Activated CD4-positive, alpha-beta T cell treated with anti-CD3 and anti-CD28 coated beads, Interleukin-2, amount 10 ng/mL, durations not matched to agents 7 days and 5 days (primary cell): Measurements from ENCODE around the gene MAP3K9. TPM values are rescaled to one million over a fixed set of nuclear protein-coding genes. Genes with fewer than 3 reads are reported as not detected.
A peak's percentile ranks its signal among the peaks of the same experiment; 100 is the strongest.

Experiments used
- CTCF ChIA-PET: fragments of 350-600 bp; sonication (Branson Sonifier 250); formaldehyde crosslinking; loops from one replicate; lab custom pipeline; 2021; ENCODE audit warnings: antibody characterized with exemption; lab: Charles Lee
- POLR2A ChIA-PET: fragments of 350-600 bp; sonication (Branson Sonifier 250); formaldehyde crosslinking; loops from one replicate; lab custom pipeline; 2021; ENCODE audit warnings: antibody characterized with exemption; lab: Charles Lee
- DNase-seq: peaks from one replicate; pipeline ENCODE4 v3.0.0-alpha.2; 2020
- H3K27ac Mint-ChIP-seq: one replicate; pipeline ENCODE4 v1.8.0; 2021; ENCODE audit warnings: mild to moderate bottlenecking, moderate library complexity, mixed read lengths
- H3K27me3 Mint-ChIP-seq: one replicate; pipeline ENCODE4 v1.8.0; 2021; ENCODE audit warnings: mixed read lengths
- H3K36me3 Mint-ChIP-seq: one replicate; pipeline ENCODE4 v1.8.0; 2021; ENCODE audit warnings: low read depth, mixed read lengths
- H3K4me1 Mint-ChIP-seq: one replicate; pipeline ENCODE4 v1.8.0; 2021; ENCODE audit warnings: mixed read lengths
- H3K4me3 Mint-ChIP-seq: one replicate; pipeline ENCODE4 v1.8.0; 2021; ENCODE audit warnings: mild to moderate bottlenecking, moderate library complexity, mixed read lengths
- H3K9me3 Mint-ChIP-seq: one replicate; pipeline ENCODE4 v1.8.0; 2021; ENCODE audit warnings: mixed read lengths
- total RNA-seq, 2 experiments: library from RNA; stranded (reverse); gene quantifications; one replicate each; pipeline ENCODE4 v1.2.3, GENCODE V29; 2021

The MAP3K9 gene
- total RNA-seq, 2 experiments from 2014 or later, result 4.8 TPM

GRCh38 chr14:70724944-70725343 is 84.4 kb downstream of the MAP3K9 start:
- ChIA-PET POLR2A (interaction anchor here (0.5 kb wide), 1 partner anchor 182 kb away, joined by 3 read pairs; the partner anchor contains the start of gene PCNX1), CTCF (no interaction called here)
- no peak overlapping the region for H3K27ac Mint-ChIP-seq
- DNase-seq, result no peak
- no peaks in the 10 kb centered on the region for H3K9me3 Mint-ChIP-seq
- H3K27me3 Mint-ChIP-seq, result no peaks in the 10 kb centered on the region
- H3K4me1 Mint-ChIP-seq, result no peaks in the 10 kb centered on the region
- no peak overlapping the region for H3K4me3 Mint-ChIP-seq
- no peaks in the 10 kb centered on the region for H3K36me3 Mint-ChIP-seq

DNA sequence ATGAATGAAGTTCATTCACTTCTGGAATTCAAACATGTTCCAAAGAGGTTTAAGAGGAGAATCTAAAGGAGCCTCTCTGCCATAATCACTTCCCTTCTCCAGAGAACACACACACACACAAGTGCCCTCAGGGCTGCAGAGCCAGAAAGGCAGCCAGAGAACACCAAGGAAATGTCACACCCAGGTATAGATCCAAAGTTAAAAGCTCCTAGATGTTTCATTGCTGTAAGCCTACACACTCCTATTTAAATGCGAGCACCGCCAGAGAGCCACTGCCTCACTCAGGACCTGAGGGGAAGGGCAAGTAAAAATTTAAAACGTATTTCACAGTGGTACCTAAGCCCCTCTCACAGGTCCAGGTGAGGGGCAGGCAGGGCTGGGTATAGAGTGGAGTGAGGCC is 85.2 kb downstream of the MAP3K9 start:
- no peaks in the 10 kb centered on the region for H3K27me3 Mint-ChIP-seq
- H3K9me3 Mint-ChIP-seq, result no peaks in the 10 kb centered on the region
- ChIA-PET CTCF (interaction anchor here (0.6 to 1.9 kb wide), 3 partner anchors 9 to 31 kb away, joined by 4 to 9 read pairs (median 4); no protein-coding TSS in a partner anchor), POLR2A (no interaction called here)
- H3K4me3 Mint-ChIP-seq, result no peak overlapping the region
- no peak for DNase-seq
- H3K36me3 Mint-ChIP-seq, result no peaks in the 10 kb centered on the region
- H3K27ac Mint-ChIP-seq, result no peak overlapping the region
- H3K4me1 Mint-ChIP-seq, result no peaks in the 10 kb centered on the region

DNA sequence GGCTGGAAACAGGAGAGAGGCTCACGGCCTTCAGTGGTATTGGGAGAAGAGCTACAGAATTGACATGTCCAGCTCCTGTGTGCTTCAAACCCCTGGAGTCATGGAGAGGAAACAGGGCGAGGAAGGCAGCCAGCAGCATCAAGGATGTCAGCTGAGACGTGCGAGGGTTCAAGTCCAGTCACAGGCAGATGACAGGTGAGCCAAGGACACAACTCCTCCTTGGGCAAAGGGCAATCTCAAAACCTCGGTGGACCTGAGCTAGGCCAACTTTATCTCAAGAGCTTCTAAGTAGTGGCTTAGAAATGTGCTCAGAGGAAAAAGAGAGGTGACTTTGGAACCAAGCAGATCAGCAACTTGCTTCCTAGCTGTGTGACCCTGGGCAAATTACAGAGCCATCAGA is 86.0 kb downstream of the MAP3K9 start:
- no peak for DNase-seq
- CTCF ChIA-PET, result interaction anchor here (0.6 to 1.9 kb wide), 3 partner anchors 9 to 31 kb away, joined by 4 to 9 read pairs (median 4); no protein-coding TSS in a partner anchor
- no peak overlapping the region for H3K4me3 Mint-ChIP-seq
- H3K27ac Mint-ChIP-seq, result no peak overlapping the region
- POLR2A ChIA-PET, result no interaction called here
- no peaks in the 10 kb centered on the region for H3K27me3 Mint-ChIP-seq
- H3K4me1 Mint-ChIP-seq, result no peaks in the 10 kb centered on the region
- H3K9me3 Mint-ChIP-seq, result no peaks in the 10 kb centered on the region
- no peaks in the 10 kb centered on the region for H3K36me3 Mint-ChIP-seq

DNA sequence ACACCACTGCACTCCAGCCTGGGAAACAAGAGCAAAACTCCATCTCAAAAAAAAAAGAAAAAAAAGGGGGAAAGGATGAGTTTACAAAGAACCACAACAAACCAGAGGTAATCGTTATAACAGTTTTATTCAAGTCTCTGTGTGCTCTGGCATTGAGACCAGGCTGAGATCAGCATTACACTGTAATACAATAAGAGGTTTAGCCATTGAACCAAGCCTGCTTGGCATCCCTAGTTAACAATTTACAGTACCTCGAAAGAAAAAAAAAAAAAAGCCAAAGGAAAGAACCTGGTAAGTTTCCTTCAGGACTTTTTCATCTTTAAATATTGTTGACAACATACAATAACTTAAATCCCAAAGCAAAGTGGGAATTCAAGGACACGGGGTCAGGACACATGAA is 86.9 kb downstream of the MAP3K9 start:
- POLR2A ChIA-PET, result no interaction called here
- H3K4me1 Mint-ChIP-seq, result no peaks in the 10 kb centered on the region
- no peaks in the 10 kb centered on the region for H3K36me3 Mint-ChIP-seq
- CTCF ChIA-PET, result interaction anchor here (1.9 kb wide), 1 partner anchor 12 kb away, joined by 9 read pairs; no protein-coding TSS in a partner anchor
- H3K27me3 Mint-ChIP-seq, result no peaks in the 10 kb centered on the region
- DNase-seq, result no peak
- no peak overlapping the region for H3K4me3 Mint-ChIP-seq
- no peaks in the 10 kb centered on the region for H3K9me3 Mint-ChIP-seq
- no peak overlapping the region for H3K27ac Mint-ChIP-seq

- POLR2A ChIA-PET, result interaction anchor here (0.6 kb wide), 1 partner anchor 10 kb away, joined by 3 read pairs; no protein-coding TSS in a partner anchor
- DNase-seq, result no peak
- Mint-ChIP-seq H3K9me3 (no peaks in the 10 kb centered on the region), H3K4me1 (no peaks in the 10 kb centered on the region), H3K27ac (no peak overlapping the region), H3K36me3 (no peaks in the 10 kb centered on the region), H3K27me3 (peaks cover 3% of the 10 kb centered on the region), H3K4me3 (no peak overlapping the region)
- CTCF ChIA-PET, result interaction anchor here (0.6 to 1.1 kb wide), 2 partner anchors 10 to 81 kb away, joined by 3 read pairs; no protein-coding TSS in a partner anchor
Observed at GRCh38 chr14:70721542-70721941, 87.8 kb downstream of the MAP3K9 start.

- ChIA-PET CTCF (no interaction called here), POLR2A (no interaction called here)
- Mint-ChIP-seq H3K9me3 (no peaks in the 10 kb centered on the region), H3K27me3 (peaks cover 14% of the 10 kb centered on the region), H3K4me3 (no peak overlapping the region), H3K4me1 (peaks cover 7% of the 10 kb centered on the region), H3K27ac (no peak overlapping the region), H3K36me3 (no peaks in the 10 kb centered on the region)
- DNase-seq, result no peak
Observed at GRCh38 chr14:70718383-70719118, 90.8 kb downstream of the MAP3K9 start.

GRCh38 chr14:70716958-70717357 is 92.4 kb downstream of the MAP3K9 start:
- ChIA-PET CTCF (no interaction called here), POLR2A (no interaction called here)
- peaks cover 14% of the 10 kb centered on the region for H3K27me3 Mint-ChIP-seq
- H3K27ac Mint-ChIP-seq, result no peak overlapping the region
- H3K4me1 Mint-ChIP-seq, result peaks cover 7% of the 10 kb centered on the region
- no peak overlapping the region for H3K4me3 Mint-ChIP-seq
- no peaks in the 10 kb centered on the region for H3K9me3 Mint-ChIP-seq
- no peaks in the 10 kb centered on the region for H3K36me3 Mint-ChIP-seq
- DNase-seq, result no peak

GRCh38 chr14:70716483-70716882 is 92.8 kb downstream of the MAP3K9 start:
- H3K4me3 Mint-ChIP-seq, result no peak overlapping the region

GRCh38 chr14:70714055-70714550 is 95.2 kb downstream of the MAP3K9 start:
- Mint-ChIP-seq H3K27me3 (peaks cover 14% of the 10 kb centered on the region), H3K4me1 (peaks cover 7% of the 10 kb centered on the region), H3K9me3 (no peaks in the 10 kb centered on the region), H3K4me3 (no peak overlapping the region), H3K36me3 (no peaks in the 10 kb centered on the region), H3K27ac (no peak overlapping the region)
- CTCF ChIA-PET, result interaction anchor here (0.8 to 1.5 kb wide), 4 partner anchors 10 to 404 kb away, joined by 3 to 4 read pairs (median 3); no protein-coding TSS in a partner anchor
- POLR2A ChIA-PET, result no interaction called here
- DNase-seq, result peak; percentile 64

More at GRCh38 chr14:70716483-70716882, 92.8 kb downstream of the MAP3K9 start:
- ChIA-PET POLR2A (no interaction called here), CTCF (interaction anchor here (0.6 kb wide), 1 partner anchor 225 kb away, joined by 3 read pairs; no protein-coding TSS in a partner anchor)
- Mint-ChIP-seq H3K27ac (no peak overlapping the region), H3K4me1 (peaks cover 7% of the 10 kb centered on the region), H3K36me3 (no peaks in the 10 kb centered on the region), H3K9me3 (no peaks in the 10 kb centered on the region), H3K27me3 (peaks cover 14% of the 10 kb centered on the region)
- no peak for DNase-seq

DNA sequence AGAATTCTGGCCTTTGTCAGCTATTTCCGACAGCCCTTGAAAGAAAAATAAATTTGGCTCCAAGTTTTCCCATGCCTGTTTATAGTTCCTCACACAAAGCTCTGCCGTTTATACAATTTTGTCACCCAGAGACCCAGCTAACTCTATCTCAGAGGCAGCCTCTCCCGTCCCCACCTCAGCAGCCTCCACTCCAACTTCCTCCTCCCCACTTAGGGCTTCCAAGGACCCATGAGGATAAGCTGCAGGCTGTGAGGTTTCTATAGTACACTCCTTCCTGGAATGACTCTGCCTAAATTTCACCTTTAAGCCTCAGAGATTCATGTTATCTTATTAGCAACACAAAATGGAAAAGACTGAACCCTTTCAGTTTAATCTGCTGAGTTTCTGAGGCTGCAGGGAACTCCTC is 95.8 kb downstream of the MAP3K9 start:
- no peak for DNase-seq
- Mint-ChIP-seq H3K27ac (no peak overlapping the region), H3K4me1 (peaks cover 7% of the 10 kb centered on the region), H3K4me3 (no peak overlapping the region), H3K9me3 (no peaks in the 10 kb centered on the region), H3K36me3 (no peaks in the 10 kb centered on the region), H3K27me3 (peaks cover 14% of the 10 kb centered on the region)
- POLR2A ChIA-PET, result interaction anchor here (0.7 kb wide), 1 partner anchor 240 kb away, joined by 3 read pairs; no protein-coding TSS in a partner anchor
- CTCF ChIA-PET, result interaction anchor here (0.8 to 1.0 kb wide), 3 partner anchors 11 to 405 kb away, joined by 3 read pairs; no protein-coding TSS in a partner anchor

DNA sequence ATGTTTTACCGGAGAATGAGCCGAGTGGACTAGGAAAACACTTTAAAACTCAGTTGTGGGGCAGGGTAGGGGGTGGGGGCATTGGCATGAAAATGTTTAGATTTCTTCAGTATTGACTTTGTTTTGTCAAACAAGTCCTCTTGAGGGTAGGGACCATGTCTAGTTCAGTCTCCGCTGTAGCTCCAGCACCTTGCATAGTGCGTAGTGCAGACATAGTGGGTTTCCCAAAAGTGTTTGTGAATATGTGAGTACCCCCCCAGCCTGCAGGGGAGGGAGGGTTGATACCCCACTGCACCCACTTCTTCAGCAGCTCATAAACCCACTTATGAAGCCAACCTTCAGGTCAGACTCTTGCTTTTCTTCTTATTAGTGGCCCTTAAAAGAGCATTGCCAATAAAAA is 96.2 kb downstream of the MAP3K9 start:
- H3K27ac Mint-ChIP-seq, result no peak overlapping the region
- H3K36me3 Mint-ChIP-seq, result no peaks in the 10 kb centered on the region
- no peak for DNase-seq
- H3K4me1 Mint-ChIP-seq, result peaks cover 7% of the 10 kb centered on the region
- no peaks in the 10 kb centered on the region for H3K9me3 Mint-ChIP-seq
- ChIA-PET CTCF (interaction anchor here (0.8 to 0.9 kb wide), 2 partner anchors 11 to 95 kb away, joined by 3 read pairs; no protein-coding TSS in a partner anchor), POLR2A (interaction anchor here (0.7 kb wide), 1 partner anchor 239 kb away, joined by 3 read pairs; no protein-coding TSS in a partner anchor)
- H3K4me3 Mint-ChIP-seq, result no peak overlapping the region
- peaks cover 14% of the 10 kb centered on the region for H3K27me3 Mint-ChIP-seq

GRCh38 chr14:70711451-70711850 is 97.9 kb downstream of the MAP3K9 start:
- Mint-ChIP-seq H3K27me3 (peaks cover 10% of the 10 kb centered on the region), H3K4me3 (no peak overlapping the region), H3K4me1 (peaks cover 11% of the 10 kb centered on the region), H3K27ac (no peak overlapping the region), H3K9me3 (no peaks in the 10 kb centered on the region), H3K36me3 (no peaks in the 10 kb centered on the region)
- CTCF ChIA-PET, result interaction anchor here (0.9 to 1.6 kb wide), 2 partner anchors 11 to 57 kb away, joined by 4 to 5 read pairs; no protein-coding TSS in a partner anchor
- no peak for DNase-seq
- POLR2A ChIA-PET, result no interaction called here
